GM13977 (cell line): Measurements from ENCODE around the gene SLIT1.
"Not testable (repeated sequence)": the region's sequence is repeated elsewhere in the genome, so short reads cannot be mapped to it uniquely, and the experiment has no call there.

ENCODE experiments used
- DNase-seq: peaks from one replicate; pipeline ENCODE4 v3.0.0; 2012; ENCODE audit warnings: low spot score
- in situ Hi-C: fragments of 300-500 bp; cut with MboI; formaldehyde crosslinking; loops from one replicate; pipeline ENCODE4 v1.12.0; 2022; ENCODE audit warnings: low sequenced_read_pairs, low pct_unique_long_range_greater_than_20kb, mixed read lengths, inconsistent platforms; ENCODE audit not compliant: unreplicated experiment
- TF ChIP-seq, protein P1 (sequence below): IDR thresholded peaks from 2 replicates; pipeline ENCODE4 v1.5.1; 2012; ENCODE audit warnings: mild to moderate bottlenecking, control low read depth; ENCODE audit not compliant: insufficient read depth; ENCODE audit errors: extremely low read depth, missing control alignments

The SLIT1 gene

DNA sequence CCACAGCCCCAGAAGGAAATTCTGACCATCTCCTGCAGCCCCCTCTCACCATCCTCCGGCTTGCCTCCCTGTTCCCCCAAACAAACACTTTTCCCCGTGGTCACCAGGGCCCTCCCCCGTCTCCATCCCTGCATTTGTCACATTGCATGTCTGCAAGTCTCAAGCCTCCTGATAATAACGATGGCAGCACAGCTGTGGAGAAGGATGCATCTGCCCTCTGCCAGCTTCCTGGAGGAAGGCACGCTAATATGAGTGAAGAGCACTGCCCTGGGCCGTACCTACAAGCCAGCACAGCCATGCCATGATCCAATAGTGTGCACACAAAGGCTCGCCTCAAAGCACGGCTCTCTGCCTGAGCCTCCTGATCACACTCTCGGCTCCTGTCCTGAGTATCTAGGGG lies 98.5 kb downstream of the SLIT1 start:
- DNase-seq, result no peak
- in situ Hi-C loops, result no loop called here
- TF ChIP-seq, protein P1, sequence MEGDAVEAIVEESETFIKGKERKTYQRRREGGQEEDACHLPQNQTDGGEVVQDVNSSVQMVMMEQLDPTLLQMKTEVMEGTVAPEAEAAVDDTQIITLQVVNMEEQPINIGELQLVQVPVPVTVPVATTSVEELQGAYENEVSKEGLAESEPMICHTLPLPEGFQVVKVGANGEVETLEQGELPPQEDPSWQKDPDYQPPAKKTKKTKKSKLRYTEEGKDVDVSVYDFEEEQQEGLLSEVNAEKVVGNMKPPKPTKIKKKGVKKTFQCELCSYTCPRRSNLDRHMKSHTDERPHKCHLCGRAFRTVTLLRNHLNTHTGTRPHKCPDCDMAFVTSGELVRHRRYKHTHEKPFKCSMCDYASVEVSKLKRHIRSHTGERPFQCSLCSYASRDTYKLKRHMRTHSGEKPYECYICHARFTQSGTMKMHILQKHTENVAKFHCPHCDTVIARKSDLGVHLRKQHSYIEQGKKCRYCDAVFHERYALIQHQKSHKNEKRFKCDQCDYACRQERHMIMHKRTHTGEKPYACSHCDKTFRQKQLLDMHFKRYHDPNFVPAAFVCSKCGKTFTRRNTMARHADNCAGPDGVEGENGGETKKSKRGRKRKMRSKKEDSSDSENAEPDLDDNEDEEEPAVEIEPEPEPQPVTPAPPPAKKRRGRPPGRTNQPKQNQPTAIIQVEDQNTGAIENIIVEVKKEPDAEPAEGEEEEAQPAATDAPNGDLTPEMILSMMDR, result no peak

DNA sequence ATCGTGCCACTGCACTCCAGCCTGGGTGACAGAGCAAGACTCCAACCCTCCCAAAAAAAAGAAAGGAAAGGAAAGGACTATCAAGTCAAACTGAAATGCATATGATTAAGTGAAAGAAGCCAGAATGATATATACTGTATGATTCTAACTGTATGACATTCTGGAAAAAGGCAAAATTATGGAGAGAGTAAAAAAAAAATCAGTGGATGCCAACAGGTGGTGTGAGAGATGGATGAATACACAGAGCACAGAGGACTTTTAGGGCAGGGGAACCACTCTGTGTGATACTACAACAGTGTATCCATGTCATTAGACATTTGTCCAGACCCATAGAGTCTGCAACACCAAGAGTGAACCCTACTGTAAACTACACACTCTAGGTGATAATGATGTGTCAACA lies 99.2 kb downstream of the SLIT1 start:
- DNase-seq, result no peak
- in situ Hi-C loops, result no loop called here
- TF ChIP-seq, protein P1, result no peak

DNA sequence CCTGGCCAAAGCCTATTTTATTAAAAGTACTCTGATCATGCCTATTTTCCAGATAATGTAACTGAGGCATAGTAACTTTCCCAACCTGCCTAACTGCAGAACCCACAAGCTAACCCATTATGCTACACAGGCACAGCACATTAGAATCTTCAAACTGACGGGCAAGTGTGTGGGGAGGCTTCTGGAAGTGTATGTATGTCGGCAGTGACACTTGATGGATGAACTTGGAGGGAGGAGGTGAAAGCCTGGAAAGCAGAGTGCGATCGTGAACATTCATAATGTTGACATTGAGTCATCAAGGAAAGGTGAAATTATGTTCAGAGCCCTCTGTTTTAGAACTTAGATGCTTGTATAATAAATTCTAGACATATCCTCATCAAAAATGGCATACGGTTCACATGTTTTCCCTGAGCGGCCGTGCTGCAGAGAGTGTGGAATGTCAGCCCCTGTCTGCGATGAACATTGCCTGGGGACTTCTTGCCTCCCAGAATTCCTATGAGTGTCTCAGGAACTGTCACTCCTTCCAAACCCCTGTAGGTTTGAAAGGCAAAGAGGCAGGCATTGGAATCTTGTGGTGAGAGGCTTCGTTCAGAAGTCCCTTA lies 102.4 kb downstream of the SLIT1 start:
- DNase-seq, result no peak
- in situ Hi-C loops, result no loop called here
- TF ChIP-seq, protein P1, result no peak

DNA sequence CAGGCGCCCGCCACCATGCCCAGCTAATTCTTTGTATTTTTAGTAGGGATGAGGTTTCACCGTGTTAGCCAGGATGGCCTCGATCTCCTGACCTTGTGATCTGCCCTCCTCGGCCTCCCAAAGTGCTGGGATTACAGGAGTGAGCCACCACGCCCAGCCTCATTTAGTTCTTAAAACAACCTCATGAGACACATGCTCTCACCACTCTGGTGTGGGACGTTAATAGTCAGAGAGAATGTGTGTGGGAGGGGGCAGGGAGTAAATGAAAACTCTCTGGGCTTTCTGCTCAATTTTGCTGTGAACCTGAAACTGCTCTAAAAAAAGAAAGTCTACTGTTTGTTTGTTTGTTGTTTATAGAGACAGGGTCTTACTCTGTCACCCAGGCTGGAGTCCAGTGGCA lies 103.2 kb downstream of the SLIT1 start:
- in situ Hi-C loops, DNase-seq: not testable (repeated sequence)

DNA sequence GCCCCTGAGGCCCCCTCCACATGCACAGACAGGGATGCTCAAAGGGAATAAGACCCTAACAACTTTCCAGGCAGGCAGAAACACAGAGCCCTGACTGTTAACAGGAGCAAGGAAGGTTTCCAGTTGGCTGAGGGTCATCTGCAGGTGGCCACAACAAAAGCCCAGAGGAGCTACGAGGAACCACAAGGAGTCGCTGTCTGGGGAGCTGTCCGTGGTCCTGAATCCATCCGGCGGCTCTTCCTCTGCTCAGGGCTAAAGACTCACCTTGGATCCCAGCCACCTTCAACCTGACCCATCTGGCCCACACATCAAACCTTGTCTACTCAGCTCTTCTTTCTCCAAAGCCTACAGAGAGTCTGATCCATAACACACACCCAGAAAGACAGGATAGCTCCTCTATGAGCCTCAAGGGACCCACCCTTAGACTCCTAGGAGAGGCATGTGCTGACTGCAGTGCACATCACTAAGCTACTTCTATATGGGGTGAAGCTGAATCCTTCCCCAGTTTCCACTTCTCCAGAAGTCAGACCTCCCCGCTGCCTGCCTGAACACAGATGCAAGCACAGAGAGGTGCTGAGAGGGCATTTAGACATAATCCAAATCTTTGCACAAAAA lies 104.0 kb downstream of the SLIT1 start:
- TF ChIP-seq, protein P1, result peak; percentile 78
- in situ Hi-C loops, result no loop called here
- DNase-seq, result peak; percentile 82

DNA sequence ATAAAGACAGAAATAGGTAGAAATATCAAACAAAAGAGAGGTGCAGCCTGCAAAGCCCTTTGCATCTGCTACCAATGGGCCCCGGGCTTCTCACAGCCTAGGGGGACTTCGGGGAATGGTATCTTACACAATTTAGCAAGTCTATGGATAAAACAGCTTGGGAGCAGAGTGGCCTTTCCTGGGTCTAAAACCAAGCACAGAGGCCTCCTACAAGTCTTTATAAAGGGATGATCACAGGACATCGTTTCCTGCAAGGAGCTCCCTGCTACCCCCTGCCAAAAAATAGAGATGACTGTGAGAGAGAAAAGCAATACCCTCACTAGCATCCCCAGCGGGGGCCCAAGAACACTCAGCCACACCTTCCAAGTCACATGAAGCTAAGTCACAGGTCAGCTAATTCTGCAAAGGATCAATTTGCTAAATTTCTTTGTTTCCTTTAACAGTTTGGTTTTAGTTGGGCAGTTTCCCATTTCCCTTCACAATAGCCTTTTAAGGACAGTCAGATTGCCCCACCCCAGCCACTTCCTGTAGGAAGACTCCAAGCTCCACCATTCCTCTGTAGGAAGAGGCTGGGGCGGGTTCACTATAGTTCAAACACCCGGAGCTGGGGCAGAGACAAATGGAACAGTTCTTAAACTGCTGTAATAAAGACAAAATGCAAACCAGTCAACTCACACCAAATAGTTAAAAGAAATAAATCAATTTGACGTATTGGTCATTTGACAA lies 105.5 kb downstream of the SLIT1 start:
- TF ChIP-seq, protein P1, result no peak
- in situ Hi-C loops, result no loop called here
- DNase-seq, result no peak

DNA sequence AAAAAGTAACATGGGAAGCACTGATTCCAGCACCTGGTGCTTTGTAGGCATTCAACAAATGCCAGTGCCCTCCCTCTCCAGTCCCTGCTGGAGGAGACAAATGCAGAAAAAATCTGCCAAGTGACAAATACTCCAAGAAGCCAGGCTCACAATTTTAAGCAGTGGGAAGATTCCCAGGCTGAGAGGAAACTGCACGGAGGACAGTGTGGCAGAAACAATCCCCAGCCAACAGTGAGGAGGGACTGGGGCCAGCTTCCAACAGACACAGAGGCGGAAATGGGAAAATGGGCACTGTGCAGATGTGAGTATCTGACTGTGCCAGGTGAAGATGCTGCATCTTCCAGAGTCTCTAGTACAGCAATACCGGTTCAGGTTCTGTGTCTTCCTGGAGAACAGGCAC lies 106.3 kb downstream of the SLIT1 start:
- TF ChIP-seq, protein P1, result no peak
- in situ Hi-C loops, result loop anchor here (10.0 kb wide), 1 partner anchor 135 kb away; no protein-coding TSS in a partner anchor
- no peak for DNase-seq
